ENCODE results near the gene VWF. TPM values are rescaled to one million over a fixed set of nuclear protein-coding genes. Genes with fewer than 3 reads are reported as not detected.

VWF gene
- total RNA-seq, 4 donors from 2014 or later, result 163 to 367 (median 253) TPM

DNA sequence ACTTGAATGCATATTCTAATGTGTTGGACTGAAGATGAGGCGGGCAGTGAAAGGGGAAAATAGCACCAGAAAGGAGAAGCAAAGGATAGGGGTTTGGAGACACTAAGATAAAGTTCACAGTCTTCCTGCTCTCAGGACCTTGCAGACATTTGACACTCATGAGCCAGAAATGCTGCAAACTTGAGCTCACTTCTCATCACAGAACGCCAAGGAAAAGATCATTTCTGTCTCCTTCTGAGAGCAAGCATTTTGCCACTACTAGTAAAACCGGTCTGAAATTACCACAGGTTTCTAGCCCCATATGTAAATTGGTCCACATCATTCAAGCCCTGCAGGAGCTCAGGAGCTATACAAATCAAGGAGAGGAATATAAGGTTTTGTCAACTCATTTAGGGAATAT is 134.8 kb downstream of the VWF start:
- no peak for DNase-seq (ENCODE audit: extremely low spot score)
- peaks cover 0 to 67% (median 5%) of the 10 kb centered on the region in 4 donors for H3K36me3 ChIP-seq
- H3K4me3 ChIP-seq, result no peak overlapping the region
- H3K9me3 ChIP-seq, result no peaks in the 10 kb centered on the region
- WGBS, result 91% methylated on average over 3 of the region's 3 CpGs
- peaks cover 0 to 2% (median 0%) of the 10 kb centered on the region in 4 donors for H3K27me3 ChIP-seq
- H3K4me1 ChIP-seq, result peaks cover 0 to 6% (median 0%) of the 10 kb centered on the region in 4 donors
- intact Hi-C loops (cut with DNase I), result loop anchor here (1.0 to 5.0 kb wide), 2 partner anchors 50 to 298 kb away; no protein-coding TSS in a partner anchor
- H3K27ac ChIP-seq (replicated peaks in 1 of 4), result no peak overlapping the region
- TF ChIP-seq, protein P1, sequence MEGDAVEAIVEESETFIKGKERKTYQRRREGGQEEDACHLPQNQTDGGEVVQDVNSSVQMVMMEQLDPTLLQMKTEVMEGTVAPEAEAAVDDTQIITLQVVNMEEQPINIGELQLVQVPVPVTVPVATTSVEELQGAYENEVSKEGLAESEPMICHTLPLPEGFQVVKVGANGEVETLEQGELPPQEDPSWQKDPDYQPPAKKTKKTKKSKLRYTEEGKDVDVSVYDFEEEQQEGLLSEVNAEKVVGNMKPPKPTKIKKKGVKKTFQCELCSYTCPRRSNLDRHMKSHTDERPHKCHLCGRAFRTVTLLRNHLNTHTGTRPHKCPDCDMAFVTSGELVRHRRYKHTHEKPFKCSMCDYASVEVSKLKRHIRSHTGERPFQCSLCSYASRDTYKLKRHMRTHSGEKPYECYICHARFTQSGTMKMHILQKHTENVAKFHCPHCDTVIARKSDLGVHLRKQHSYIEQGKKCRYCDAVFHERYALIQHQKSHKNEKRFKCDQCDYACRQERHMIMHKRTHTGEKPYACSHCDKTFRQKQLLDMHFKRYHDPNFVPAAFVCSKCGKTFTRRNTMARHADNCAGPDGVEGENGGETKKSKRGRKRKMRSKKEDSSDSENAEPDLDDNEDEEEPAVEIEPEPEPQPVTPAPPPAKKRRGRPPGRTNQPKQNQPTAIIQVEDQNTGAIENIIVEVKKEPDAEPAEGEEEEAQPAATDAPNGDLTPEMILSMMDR (IDR thresholded peaks at IDR 0.05), result no peak
- TF ChIP-seq POLR2AphosphoS5 (IDR thresholded peaks at IDR 0.05) (no peak), POLR2A (IDR thresholded peaks at IDR 0.05; ENCODE audit: low read depth) (no peak), EP300 (IDR thresholded peaks at IDR 0.05) (no peak)

DNA sequence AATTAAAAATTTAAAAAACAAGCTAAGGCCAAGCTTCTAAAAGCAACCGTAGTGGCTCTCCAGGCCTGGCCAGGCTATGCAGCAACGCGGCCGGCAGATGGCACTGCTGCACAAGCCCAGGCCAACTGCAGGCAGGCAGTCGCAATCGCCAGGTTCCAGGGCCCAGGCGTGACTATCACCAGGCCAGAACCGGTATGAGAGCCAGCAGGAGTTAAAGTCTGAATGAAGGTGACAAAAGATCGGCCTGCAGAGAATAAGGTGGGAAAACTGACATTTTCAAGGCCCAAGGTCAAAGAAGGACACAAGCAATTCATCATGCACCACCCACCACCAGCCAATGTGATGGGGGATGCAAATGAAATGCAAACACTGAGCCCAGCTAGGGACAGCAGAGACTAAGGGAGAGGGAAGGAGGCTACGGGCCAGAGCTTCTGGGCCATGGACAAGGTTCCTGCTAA is 135.8 kb downstream of the VWF start:
- no peak overlapping the region for H3K4me3 ChIP-seq
- no peak for DNase-seq (ENCODE audit: extremely low spot score)
- no peaks in the 10 kb centered on the region for H3K9me3 ChIP-seq
- intact Hi-C loops (cut with DNase I), result loop anchor here (1.0 to 5.0 kb wide), 2 partner anchors 51 to 299 kb away; no protein-coding TSS in a partner anchor
- peaks cover 0 to 66% (median 5%) of the 10 kb centered on the region in 4 donors for H3K36me3 ChIP-seq
- peaks cover 0 to 6% (median 0%) of the 10 kb centered on the region in 4 donors for H3K4me1 ChIP-seq
- TF ChIP-seq POLR2A (IDR thresholded peaks at IDR 0.05; ENCODE audit: low read depth) (no peak), EP300 (IDR thresholded peaks at IDR 0.05) (no peak)
- TF ChIP-seq, protein P1 (IDR thresholded peaks at IDR 0.05), result peak; percentile 91 to 97 (median 94)
- WGBS, result 3% methylated on average over 10 of the region's 10 CpGs
- no peak overlapping the region for H3K27ac ChIP-seq (replicated peaks in 1 of 4)
- no peaks in the 10 kb centered on the region for H3K27me3 ChIP-seq

DNA sequence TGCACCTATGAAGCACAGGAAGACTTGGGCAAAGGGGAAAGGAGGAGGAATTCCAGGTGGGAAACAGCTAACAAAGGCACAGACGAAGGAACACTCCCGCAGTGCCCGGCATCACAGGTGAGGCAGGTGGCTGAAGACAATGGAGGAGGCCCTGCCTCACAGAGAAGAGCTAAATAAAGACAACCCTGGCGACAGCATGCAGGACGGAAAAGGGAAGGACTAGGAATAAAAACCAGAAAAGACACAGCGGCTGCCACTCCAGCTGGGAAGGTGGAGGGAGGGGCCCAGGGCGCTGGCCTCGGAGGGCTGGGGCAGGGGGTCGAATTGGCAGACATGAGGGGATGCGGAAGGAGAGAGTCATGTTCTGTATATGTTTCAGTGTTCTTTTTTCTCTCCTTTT is 136.4 kb downstream of the VWF start:
- Histone ChIP-seq H3K4me1 (peaks cover 0 to 6% (median 0%) of the 10 kb centered on the region in 4 donors), H3K36me3 (peaks cover 0 to 61% (median 5%) of the 10 kb centered on the region in 4 donors), H3K9me3 (no peaks in the 10 kb centered on the region), H3K27ac (replicated peaks in 1 of 4) (no peak overlapping the region), H3K4me3 (no peak overlapping the region), H3K27me3 (no peaks in the 10 kb centered on the region)
- TF ChIP-seq EP300 (IDR thresholded peaks at IDR 0.05) (no peak), POLR2AphosphoS5 (IDR thresholded peaks at IDR 0.05) (no peak), POLR2A (IDR thresholded peaks at IDR 0.05; ENCODE audit: low read depth) (no peak)
- TF ChIP-seq, protein P1 (IDR thresholded peaks at IDR 0.05), result no peak
- intact Hi-C loops (cut with DNase I), result loop anchor here (5.0 kb wide), 1 partner anchor 299 kb away; no protein-coding TSS in a partner anchor
- no peak for DNase-seq (ENCODE audit: extremely low spot score)
- WGBS, result 60% methylated on average over 10 of the region's 10 CpGs

DNA sequence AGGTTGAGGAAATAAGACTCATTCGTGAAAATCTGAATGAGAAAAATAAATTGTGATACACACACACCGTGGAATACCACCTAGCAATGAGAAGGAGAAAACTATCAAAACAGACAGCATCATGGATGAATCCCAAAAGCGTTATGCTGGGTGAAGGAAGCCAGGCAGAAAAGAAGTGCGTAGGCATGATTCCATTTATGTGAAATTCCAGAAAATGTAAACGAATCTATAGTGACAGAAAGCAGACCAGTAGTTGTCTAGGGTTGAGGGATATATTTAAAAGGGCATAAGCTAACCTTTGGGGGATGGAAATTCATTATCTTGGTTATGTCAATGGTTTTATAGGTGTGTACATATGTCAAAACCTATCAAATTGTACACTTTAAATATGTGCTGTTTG is 136.9 kb downstream of the VWF start:
- Histone ChIP-seq H3K4me3 (no peak overlapping the region), H3K4me1 (peaks cover 0 to 6% (median 0%) of the 10 kb centered on the region in 4 donors), H3K27me3 (no peaks in the 10 kb centered on the region), H3K36me3 (peaks cover 0 to 61% (median 5%) of the 10 kb centered on the region in 4 donors), H3K9me3 (no peaks in the 10 kb centered on the region), H3K27ac (replicated peaks in 1 of 4) (no peak overlapping the region)
- TF ChIP-seq POLR2AphosphoS5 (IDR thresholded peaks at IDR 0.05), result no peak
- TF ChIP-seq, protein P1 (IDR thresholded peaks at IDR 0.05), result no peak
- no peak for TF ChIP-seq EP300 (IDR thresholded peaks at IDR 0.05)
- TF ChIP-seq POLR2A (IDR thresholded peaks at IDR 0.05; ENCODE audit: low read depth), result no peak
- no peak for DNase-seq (ENCODE audit: extremely low spot score)
- WGBS, result 79% methylated on average over 5 of the region's 5 CpGs
- intact Hi-C loops (cut with DNase I), result loop anchor here (5.0 kb wide), 1 partner anchor 300 kb away; no protein-coding TSS in a partner anchor
